HG02588 (cell line): ENCODE data around the gene PSMB2.

Source experiments
- ATAC-seq: cut with Tn5 transposase; IDR thresholded peaks from one replicate; pipeline ENCODE4 v1.9.1; 2021; ENCODE audit warnings: mild to moderate bottlenecking, moderate library complexity; ENCODE audit not compliant: unreplicated experiment

PSMB2 gene

GRCh38 chr1:35574125-35574654 is 67.1 kb downstream of the PSMB2 start:
- ATAC-seq = no peak

- ATAC-seq = no peak
These were observed 67.9 kb downstream of the PSMB2 start, which contains the start of gene TFAP2E for GRCh38 chr1:35573198-35574124. TSS of gene TFAP2E (plus strand) at chr1:35573314. CDS start at chr1:35573578, 264 bp downstream.

GRCh38 chr1:35572296-35572695 is 69.0 kb downstream of the PSMB2 start:
- no peak for ATAC-seq

GRCh38 chr1:35571263-35571662 is 70.1 kb downstream of the PSMB2 start:
- no peak for ATAC-seq

- ATAC-seq = no peak
These were observed 70.7 kb downstream of the PSMB2 start for GRCh38 chr1:35570589-35571137.

GRCh38 chr1:35569936-35570335 is 71.4 kb downstream of the PSMB2 start:
- no peak for ATAC-seq

- ATAC-seq = no peak
These were observed 72.3 kb downstream of the PSMB2 start for GRCh38 chr1:35568975-35569395.

GRCh38 chr1:35567947-35568558 is 73.3 kb downstream of the PSMB2 start:
- no peak for ATAC-seq

GRCh38 chr1:35565742-35566133 is 75.6 kb downstream of the PSMB2 start:
- ATAC-seq = no peak

- no peak for ATAC-seq
These were observed 76.2 kb downstream of the PSMB2 start for GRCh38 chr1:35564884-35565741.

GRCh38 chr1:35564037-35564883 is 77.1 kb downstream of the PSMB2 start:
- no peak for ATAC-seq

- no peak for ATAC-seq
These were observed 78.2 kb downstream of the PSMB2 start for GRCh38 chr1:35563166-35563565.

GRCh38 chr1:35561972-35562680 is 79.2 kb downstream of the PSMB2 start:
- no peak for ATAC-seq

- no peak for ATAC-seq
These were observed 79.9 kb downstream of the PSMB2 start for GRCh38 chr1:35561297-35561971.

GRCh38 chr1:35560256-35561225 is 80.8 kb downstream of the PSMB2 start:
- ATAC-seq = no peak

- no peak for ATAC-seq
These were observed 81.9 kb downstream of the PSMB2 start for GRCh38 chr1:35559317-35559944.
